HG02798 (cell line): ENCODE data around the gene ASMT.
A peak's percentile ranks its signal among the peaks of the same experiment; 100 is the strongest.
"Not testable (repeated sequence)": the region's sequence is repeated elsewhere in the genome, so short reads cannot be mapped to it uniquely, and the experiment has no call there.

Source experiments
- ATAC-seq: cut with Tn5 transposase; IDR thresholded peaks from one replicate; pipeline ENCODE4 v1.9.1; 2021; ENCODE audit warnings: mild to moderate bottlenecking; ENCODE audit not compliant: unreplicated experiment, poor library complexity

ASMT gene

DNA sequence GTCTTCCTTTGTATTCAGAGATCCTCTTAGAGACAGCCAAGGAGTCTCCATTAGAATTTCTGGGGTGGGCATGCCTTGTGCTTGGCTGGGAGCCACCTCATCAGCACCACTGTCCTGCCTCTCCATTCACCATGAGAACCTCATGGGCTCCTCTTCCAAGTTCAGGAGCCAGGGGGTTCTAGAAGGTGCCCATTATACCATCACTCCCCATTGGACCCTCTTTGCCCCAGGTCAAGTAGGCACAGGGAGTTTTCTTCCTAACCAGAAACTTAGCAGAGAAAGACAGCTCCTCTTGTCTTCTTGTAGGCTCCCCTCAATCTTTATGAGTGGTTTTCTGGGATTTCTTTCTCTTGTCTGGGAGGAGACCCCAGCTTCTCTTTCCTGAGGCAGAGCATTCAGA, 31.1 kb downstream of the ASMT start:
- ATAC-seq, result no peak

DNA sequence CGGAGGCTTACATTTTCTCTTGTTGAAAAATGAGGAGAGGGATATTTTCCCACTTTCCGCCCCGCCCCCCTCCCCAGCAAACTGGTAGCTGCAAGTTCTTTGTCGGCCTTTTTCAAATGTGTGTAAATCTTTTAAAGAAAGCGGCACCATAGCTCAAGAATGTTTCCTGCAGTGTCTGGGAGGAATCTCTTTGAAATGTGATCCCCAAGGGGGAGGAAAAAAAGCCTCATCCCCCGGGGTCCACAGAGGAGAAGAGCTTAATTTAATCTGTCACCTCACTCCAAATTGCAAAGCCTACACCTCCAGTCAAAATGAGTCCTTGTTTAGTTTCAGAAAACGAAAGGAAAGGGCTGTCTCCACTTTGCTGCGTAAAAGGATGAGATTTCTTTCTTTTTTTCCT, 34.8 kb downstream of the ASMT start:
- ATAC-seq, result no peak

DNA sequence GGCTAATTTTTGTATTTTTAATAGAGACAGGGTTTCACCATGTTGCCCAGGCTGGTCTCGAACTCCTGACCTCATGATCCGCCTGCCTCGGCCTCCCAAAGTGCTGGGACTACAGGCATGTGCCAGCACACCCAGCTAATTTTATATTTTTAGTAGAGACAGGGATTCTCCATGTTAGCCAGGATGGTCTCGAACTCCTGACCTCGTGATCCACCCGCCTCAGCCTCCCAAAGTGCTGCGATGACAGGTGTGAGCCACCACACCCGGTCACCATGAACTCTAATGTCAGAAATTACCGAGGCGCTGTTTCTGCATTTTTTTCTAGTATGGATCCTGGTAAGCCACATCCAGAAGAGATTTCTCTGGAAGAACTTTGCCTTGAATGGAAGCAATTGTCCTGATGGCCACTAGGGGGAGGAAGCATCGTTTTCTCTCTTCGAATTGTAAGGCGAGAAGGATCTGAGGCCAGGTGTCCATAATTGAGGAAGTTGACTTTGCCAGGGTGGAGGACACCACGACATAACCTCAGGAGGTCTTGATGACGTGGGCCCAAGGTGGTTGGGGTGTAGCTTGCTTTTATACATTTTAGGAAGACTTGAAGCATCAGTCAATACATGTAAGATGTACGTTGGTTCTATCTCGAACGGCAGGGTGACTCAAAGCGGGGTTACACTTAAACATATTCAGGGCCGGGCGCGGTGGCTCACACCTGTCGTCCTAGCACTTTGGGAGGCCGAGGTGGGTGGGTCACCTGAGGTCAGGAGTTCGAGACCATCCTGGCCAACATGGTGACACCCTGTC, 37.4 kb downstream of the ASMT start:
- ATAC-seq, result not testable (repeated sequence)

DNA sequence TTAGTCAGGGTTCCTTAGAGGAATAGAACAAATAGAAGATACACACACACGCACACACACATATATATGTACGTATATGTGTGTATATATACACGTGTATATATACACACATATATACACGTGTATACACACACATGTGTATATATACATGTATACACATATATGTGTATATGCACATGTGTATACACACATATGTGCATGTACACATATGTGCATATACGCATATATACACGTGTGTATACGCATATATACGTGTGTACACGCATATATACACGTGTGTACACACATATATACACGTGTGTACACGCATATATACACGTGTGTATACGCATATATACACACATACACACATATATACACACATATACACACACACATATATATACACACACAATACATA, 41.5 kb downstream of the ASMT start:
- ATAC-seq, result no peak

DNA sequence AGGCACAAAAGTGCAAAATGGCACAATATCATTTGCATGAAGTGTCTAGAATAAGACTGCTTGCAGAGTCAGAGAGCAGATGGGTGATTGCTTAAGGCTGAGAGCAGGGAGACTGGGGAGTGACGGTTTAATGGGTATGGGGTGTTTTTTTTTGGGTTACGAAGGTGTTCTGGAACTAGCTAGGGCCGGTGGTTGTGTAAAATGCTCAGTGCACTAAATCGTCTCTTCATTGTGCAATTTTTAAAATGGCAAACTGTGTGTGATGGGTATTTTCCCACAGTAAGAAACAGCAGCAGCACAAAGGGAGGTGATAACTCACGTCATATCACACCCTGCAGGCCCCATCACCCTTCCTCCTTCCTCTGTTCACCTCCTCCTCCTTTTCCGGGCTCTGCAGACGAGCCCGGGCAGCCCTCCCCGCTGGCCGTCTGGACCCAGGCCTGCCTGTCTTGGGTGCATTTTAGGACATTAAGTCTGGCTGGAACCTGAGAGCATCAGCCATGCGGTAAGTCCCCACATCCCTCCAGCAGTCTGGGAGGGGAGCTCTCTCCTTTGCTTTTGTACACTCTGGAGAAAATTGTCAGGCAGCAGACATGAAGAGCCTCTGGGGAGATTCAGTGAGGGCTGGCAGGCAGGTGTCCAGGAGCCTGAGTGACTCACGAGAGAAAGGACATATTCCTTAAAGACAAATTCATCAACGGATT, 42.7 kb downstream of the ASMT start:
- peak; percentile 84 for ATAC-seq

DNA sequence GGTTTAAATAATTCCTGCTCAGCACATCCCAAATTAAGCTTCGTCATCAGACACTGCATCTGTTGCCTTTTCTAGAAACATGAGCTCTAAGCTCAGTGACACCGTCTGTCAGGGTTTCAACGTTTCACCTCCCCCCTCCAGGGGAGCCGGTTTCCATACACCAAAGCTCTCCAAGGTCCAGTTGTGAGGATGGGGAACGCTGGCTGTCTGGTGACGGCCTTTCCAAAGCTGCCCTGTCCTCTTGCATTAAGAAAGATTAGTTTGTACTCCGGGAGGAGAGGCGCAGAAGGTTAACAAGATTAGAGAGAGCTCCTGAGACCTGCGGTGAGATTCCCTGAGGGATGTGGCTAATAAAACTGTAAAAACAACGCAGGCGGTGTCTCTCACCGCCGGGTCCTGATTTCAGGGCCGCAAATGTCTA, 43.2 kb downstream of the ASMT start:
- peak; percentile 10 for ATAC-seq

DNA sequence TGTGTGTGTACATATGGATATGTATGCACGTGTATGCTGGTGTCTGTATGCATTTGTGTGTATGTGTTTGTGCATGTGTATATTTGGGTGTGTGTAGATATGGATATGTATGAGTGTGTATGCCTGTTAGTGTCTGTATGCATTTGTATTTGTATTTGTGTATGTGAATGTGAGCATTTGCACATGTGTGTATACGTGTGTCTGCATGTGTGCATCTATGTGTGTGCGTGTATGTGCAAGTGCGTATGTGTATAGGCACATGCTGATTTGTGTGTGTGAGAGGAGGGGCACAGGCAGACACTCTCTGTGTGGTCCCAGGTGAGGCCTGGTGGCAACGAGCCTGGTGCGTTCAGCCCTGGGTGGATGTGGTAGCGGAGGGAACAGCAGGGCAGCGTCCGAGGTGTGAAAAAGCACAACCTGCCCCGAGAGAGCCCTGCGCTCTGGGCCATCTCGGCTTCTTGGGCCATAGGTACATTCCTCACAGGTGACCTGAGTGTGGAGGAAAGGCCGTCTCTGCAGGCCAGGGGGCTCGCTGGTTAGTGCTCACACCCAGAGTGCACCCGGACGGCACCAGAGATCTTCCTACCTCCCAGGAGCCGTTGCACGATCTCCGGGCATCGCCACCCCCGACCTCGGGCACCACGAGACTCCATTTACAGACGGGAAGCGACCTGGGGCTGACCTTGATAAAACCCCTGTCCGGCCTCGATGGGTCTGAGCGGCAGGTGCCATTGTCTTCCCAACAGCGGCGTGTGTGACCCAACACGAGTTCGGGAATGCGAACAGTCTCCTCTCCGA, 45.0 kb downstream of the ASMT start:
- ATAC-seq, result no peak

DNA sequence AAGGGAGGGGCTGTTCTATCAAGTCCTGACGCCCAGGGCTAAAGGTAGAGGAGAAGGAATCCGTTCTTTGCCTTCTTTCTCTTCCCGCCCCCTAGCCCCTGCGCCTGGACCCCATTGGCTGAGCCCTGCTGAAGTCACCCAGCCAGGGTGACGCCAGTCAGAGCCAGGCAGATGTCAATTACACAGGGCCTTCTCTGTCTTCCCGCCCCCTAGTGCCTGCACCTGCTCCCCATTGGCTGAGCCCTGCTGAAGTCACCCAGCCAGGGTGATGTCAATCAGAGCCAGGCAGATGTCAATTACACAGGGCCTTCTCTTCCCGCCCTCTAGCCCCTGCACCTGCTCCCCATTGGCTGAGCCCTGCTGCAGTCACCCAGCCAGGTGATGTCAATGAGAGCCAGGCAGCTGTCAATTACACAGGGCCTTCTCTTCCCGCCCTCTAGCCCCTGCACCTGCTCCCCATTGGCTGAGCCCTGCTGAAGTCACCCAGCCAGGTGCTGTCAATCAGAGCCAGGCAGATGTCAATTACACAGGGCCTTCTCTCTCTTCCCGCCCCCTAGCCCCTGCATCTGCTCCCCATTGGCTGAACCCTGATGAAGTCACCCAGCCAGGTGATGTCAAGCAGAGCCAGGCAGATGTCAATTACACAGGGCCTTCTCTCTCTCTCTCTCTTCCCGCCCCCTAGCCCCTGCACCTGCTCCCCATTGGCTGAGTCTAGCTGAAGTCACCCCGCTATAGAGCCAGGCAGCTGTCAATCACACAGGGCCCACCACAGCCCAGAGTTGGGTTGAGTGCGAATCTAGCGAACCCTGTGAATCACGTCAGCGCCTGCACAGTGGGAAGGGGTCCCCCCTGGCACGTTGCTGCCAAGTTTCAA, 46.4 kb downstream of the ASMT start:
- no peak for ATAC-seq

DNA sequence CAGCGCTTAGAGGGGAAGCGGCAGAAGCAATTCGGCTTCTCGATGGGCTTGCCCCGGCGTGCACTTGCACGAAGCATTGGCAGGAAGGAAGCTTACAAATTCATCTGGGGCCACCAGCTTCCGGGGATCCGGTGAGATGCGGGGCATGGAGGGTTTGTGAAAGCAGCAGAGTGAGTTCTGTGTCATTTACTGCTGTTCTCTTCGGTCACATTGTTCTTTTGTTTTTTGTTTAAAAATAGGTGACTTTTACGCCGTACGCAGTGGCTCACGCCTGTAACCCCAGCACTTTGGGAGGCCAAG, 47.0 kb downstream of the ASMT start:
- no peak for ATAC-seq

DNA sequence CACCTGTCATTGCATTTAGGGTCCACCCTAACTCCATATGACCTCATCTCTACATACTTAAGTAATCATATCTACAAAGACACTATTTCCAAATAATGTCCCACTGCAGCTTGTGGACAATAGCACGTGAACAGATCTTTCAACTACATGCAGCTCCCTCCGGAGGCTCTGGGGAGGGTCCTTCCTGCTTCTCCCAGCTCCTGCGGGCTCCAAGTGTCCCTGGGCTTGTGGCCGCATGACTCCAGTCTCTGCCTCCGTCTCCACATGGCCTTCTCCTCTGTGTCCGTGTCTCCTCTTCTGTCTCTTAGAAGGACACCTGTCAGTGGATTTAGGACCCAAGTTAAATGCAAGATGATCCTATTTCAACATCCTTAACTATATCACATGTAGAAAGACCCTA, 52.7 kb downstream of the ASMT start:
- ATAC-seq, result no peak

DNA sequence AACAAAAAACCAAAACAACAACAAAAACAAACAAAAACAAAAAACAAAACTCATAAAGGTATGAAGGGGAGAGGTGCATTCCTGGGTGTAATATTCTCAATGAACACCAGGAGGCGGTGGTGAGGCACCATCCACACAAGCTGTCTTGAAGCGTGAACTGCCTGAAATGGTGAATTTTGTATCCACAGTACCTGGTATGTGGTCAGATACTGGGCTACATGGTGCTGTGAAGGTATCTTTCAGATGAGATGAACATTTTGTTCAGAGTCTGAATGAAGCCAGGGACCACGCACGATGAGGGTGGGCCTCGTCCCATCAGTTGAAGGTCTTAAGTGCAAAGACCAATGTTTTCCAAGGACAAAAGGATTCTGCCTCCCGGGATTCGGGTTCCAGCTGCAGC, 58.5 kb downstream of the ASMT start:
- ATAC-seq, result no peak

DNA sequence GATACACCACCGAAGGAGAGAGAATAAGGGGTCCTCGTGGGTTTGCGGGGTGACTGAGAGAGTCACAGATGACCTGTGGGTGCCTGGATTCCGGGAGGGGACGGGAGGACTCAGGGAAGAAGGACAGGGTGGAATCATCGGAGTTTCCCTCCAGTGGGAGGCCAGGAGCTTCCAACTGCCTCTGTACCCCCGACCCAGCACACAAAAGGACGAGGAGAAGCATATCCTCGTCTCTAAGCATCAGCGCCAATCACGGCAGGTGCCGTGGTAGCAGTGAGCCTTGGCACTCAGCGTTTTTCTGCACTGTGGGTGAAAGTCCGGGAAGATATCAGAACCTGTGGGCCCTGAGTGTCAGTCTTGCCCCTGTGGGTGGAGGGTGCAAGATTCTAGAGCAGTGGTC, 62.0 kb downstream of the ASMT start:
- ATAC-seq, result no peak

DNA sequence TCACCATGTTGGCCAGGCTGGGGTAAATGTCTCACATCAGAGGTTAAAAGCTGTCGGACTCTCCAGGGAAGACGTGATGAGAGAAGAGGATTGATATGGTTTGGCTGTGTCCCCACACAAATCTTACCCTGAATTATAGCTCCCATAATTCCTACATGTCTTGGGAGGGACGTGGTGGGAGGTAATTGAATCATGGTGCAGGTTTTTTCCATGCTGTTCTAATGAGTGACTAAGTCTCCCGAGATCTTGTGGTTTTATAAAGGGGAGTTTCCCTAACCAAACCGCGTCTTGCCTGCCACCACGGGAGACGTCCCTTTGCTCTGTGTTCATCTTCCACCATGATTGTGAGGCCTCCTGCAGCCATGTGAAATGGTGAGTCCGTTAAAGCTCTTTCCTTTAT, 64.4 kb downstream of the ASMT start:
- ATAC-seq, result no peak

DNA sequence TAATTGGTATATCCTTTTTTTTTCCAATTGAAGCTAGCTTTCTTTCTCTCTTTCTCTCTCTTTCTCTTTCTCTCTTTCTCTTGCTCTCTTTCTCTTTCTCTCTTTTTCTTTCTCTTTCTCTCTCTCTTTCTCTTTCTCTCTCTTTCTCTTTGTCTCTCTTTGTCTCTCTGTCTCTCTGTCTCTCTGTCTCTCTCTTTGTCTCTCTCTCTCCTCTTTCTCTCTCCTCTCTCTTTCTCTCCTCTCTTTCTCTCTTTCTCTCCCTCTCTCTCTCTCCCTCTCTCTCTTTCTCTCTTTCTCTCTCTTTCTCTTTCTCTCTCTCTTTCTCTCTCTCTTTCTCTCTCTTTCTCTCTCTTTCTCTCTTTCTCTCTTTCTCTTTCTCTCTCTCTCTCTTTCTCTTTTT, 66.6 kb downstream of the ASMT start:
- ATAC-seq, result no peak

DNA sequence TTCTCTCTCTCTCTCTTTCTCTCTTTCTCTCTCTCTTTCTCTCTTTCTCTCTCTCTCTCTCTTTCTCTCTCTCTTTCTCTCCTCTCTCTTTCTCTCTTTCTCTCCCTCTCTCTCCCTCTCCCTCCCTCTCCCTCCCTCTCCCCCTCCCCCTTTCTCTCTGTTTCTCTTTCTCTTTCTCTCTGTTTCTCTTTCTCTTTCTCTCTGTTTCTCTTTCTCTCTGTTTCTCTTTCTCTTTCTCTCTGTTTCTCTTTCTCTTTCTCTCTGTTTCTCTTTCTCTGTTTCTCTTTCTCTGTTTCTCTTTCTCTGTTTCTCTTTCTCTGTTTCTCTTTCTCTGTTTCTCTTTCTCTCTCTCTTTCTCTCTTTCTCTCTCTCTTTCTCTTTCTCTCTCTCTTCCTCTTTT, 67.0 kb downstream of the ASMT start:
- not testable (repeated sequence) for ATAC-seq

DNA sequence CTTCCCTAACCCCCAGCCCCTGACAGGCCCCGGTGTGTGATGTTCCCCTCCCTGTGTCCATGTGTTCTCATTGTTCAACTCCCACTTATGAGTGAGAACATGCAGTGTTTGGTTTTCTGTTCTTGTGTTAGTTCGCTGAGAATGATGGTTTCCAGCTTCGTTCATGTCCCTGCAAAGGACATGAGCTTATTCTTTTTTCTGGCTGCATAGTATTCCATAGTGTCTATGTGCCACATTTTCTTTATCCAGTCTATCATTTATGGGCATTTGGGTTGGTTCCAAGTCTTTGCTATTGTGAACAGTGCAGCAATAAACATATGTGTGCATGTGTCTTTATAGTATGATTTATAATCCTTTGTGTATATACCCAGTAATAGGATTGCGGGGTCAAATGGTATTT, 67.6 kb downstream of the ASMT start:
- not testable (repeated sequence) for ATAC-seq

DNA sequence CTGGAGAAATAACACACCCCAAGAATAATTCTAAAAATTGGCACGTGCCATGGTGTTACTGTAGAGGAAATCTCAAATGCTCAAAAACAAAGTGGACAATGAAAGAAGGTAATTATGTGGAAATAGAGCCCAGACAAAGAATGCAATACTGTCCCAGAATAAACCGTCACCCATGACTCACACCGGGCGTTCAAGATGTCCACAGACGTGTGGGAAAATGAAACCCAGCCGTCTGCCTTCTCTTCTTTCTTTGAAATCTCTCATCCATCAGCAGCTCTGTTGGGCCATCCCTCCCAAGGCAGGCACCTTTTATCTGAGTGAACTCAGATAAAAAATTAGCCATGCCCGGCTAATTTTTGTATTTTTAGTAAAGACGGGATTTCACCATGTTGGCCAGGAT, 70.0 kb downstream of the ASMT start:
- not testable (repeated sequence) for ATAC-seq

DNA sequence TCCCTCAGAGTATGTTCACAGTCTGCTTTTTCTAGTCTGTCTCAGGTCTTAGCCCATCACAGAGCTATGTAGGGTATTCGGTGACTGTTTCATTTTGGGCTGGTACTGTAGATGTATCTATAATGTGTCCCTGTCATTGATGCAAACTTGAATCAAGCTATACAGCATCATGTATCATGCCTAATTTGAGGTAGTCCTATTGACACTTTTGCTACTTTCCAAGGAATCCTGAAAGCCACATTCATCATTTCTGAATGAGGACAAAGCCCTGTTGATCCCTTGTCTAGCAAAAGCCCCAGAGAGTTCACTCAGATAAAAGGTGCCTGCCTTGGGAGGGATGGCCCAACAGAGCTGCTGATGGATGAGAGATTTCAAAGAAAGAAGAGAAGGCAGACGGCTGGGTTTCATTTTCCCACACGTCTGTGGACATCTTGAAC, 70.6 kb downstream of the ASMT start:
- ATAC-seq, result not testable (repeated sequence)

DNA sequence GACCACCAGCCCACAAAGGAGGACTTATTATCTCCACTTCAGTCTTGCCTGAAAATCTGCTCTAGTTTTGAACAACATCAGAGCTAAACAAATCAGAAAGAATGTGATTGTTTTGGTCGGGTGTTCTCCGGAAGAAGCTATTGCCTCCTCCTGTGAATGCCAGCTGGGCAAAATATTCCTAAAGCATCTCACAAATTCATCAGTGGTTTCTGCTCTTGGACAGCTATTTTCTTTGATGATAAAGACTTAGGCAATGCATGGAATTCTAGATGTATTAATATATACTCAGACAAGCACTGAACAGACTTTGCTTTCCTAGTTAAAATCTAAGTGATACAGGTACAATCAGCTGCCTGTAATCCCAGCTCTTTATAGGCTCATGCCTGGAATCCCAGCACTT, 71.8 kb downstream of the ASMT start:
- no peak for ATAC-seq
